Measurements from ENCODE around the gene OR2F2. TPM values are rescaled to one million over a fixed set of nuclear protein-coding genes. Genes with fewer than 3 reads are reported as not detected.

OR2F2 gene
- total and polyA plus RNA-seq, 9 donors = not detected

GRCh38 chr7:143948733-143949132, 13.7 kb downstream of the OR2F2 start:
- 20% methylated on average over 1 of the region's 2 CpGs for WGBS (ENCODE audit: insufficient coverage)
- Histone ChIP-seq H3K4me1 (ENCODE audit: control insufficient read depth, insufficient read depth, low read length) (no peaks in the 10 kb centered on the region), H3K36me3 (ENCODE audit: control insufficient read depth, insufficient read depth, low read length) (no peaks in the 10 kb centered on the region)

DNA sequence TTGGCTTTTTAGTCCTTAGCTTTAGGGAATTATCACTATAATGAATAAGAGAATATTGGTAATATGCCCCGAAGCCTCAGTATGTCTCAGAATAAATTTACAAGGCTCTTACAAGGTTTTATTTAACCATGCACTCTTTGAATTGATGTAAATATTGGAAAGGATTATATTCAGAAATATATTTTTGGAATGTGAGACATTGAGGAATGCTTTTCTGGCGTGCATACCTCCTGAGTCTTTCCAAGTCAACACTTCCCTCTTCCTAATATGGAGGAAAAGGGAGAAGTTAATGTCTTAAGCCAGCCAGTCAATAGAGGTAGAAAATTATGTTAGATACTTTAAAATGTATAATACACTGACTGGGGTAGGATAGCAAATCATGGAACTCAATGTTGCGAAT, 18.4 kb downstream of the OR2F2 start:
- peak; percentile 78 for DNase-seq
- Histone ChIP-seq H3K36me3 (ENCODE audit: control insufficient read depth, insufficient read depth, low read length) (no peaks in the 10 kb centered on the region), H3K27ac (ENCODE audit: low read length) (no peak overlapping the region), H3K4me1 (ENCODE audit: control insufficient read depth, insufficient read depth, low read length) (peaks cover 2% of the 10 kb centered on the region), H3K9me3 (replicated peaks; ENCODE audit: control insufficient read depth, low read depth, low read length) (no peaks in the 10 kb centered on the region), H3K27me3 (ENCODE audit: control insufficient read depth, insufficient read depth, low read length) (no peaks in the 10 kb centered on the region), H3K4me3 (ENCODE audit: low read length) (no peak overlapping the region)
- no CpG with 5 or more reads among the region's 3 CpGs for WGBS (ENCODE audit: insufficient coverage)

More at GRCh38 chr7:143948733-143949132, 13.7 kb downstream of the OR2F2 start:
- Histone ChIP-seq H3K27me3 (ENCODE audit: control insufficient read depth, insufficient read depth, low read length) (no peaks in the 10 kb centered on the region), H3K27ac (ENCODE audit: low read length) (no peak overlapping the region), H3K9me3 (replicated peaks; ENCODE audit: control insufficient read depth, low read depth, low read length) (no peaks in the 10 kb centered on the region), H3K4me3 (ENCODE audit: low read length) (no peak overlapping the region)
- no peak for DNase-seq

- H3K27me3 ChIP-seq (ENCODE audit: control insufficient read depth, insufficient read depth, low read length) = no peaks in the 10 kb centered on the region
- no peak overlapping the region for H3K27ac ChIP-seq (ENCODE audit: low read length)
- peaks cover 2% of the 10 kb centered on the region for H3K4me1 ChIP-seq (ENCODE audit: control insufficient read depth, insufficient read depth, low read length)
- no peaks in the 10 kb centered on the region for H3K36me3 ChIP-seq (ENCODE audit: control insufficient read depth, insufficient read depth, low read length)
- H3K9me3 ChIP-seq (replicated peaks; ENCODE audit: control insufficient read depth, low read depth, low read length) = no peaks in the 10 kb centered on the region
- H3K4me3 ChIP-seq (ENCODE audit: low read length) = no peak overlapping the region
- no CpG with 5 or more reads among the region's 2 CpGs for WGBS (ENCODE audit: insufficient coverage)
- peak; percentile 44 for DNase-seq
Measured at GRCh38 chr7:143954135-143954534, 19.1 kb downstream of the OR2F2 start.

DNA sequence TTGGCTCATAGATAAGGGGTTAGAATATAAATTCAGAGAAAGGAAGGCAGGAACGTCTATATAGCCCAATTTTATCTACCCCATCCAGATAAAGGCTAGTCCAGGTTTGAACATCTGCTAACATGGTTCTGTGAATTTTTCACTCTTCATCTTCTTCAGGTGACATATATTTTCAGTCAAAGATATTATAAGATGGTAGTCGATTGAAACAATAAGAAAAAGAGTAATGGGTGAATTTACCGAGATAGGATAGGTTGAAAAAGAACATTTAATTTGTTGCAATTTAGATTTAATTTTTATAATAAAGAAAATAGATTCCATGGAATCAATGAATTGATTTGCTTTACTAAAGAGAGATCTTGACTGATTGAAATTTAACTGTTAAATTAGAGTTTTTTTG, 19.5 kb downstream of the OR2F2 start, which contains the start of gene OR2F1:
Gene OR2F1 (plus strand): TSS at position 301 of the 400 bp plus-strand sequence. CDS start 5,127 bp downstream, outside the sequence.
- Histone ChIP-seq H3K9me3 (replicated peaks; ENCODE audit: control insufficient read depth, low read depth, low read length) (no peaks in the 10 kb centered on the region), H3K36me3 (ENCODE audit: control insufficient read depth, insufficient read depth, low read length) (no peaks in the 10 kb centered on the region), H3K4me1 (ENCODE audit: control insufficient read depth, insufficient read depth, low read length) (peaks cover 2% of the 10 kb centered on the region), H3K27me3 (ENCODE audit: control insufficient read depth, insufficient read depth, low read length) (no peaks in the 10 kb centered on the region), H3K27ac (ENCODE audit: low read length) (no peak within 1 kb of the TSS), H3K4me3 (ENCODE audit: low read length) (no peak within 1 kb of the TSS)
- no peak for DNase-seq
- WGBS (ENCODE audit: insufficient coverage) = no CpG with 5 or more reads among the region's 3 CpGs

DNA sequence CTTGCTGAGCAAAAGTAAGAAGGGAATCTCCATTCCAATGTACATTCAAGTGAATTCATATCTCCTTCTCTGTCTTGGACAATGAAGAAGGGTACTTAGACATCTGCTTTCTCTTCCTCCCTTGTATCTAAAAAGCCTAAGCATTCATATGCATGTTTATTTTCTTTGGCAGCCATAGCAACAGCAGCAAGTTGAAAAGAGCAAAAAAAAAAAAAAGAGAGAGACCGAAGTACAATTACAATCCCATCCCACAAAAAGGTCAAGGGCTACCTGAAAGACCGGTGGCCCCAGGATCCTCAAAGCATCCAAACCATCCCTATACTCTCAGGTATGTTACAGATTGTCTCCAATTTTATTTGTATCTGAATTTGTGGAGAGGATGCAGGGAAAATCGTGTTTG, 23.7 kb downstream of the OR2F2 start:
- Histone ChIP-seq H3K36me3 (ENCODE audit: control insufficient read depth, insufficient read depth, low read length) (no peaks in the 10 kb centered on the region), H3K9me3 (replicated peaks; ENCODE audit: control insufficient read depth, low read depth, low read length) (no peaks in the 10 kb centered on the region), H3K27ac (ENCODE audit: low read length) (no peak overlapping the region), H3K4me1 (ENCODE audit: control insufficient read depth, insufficient read depth, low read length) (peaks cover 2% of the 10 kb centered on the region), H3K4me3 (ENCODE audit: low read length) (no peak overlapping the region), H3K27me3 (ENCODE audit: control insufficient read depth, insufficient read depth, low read length) (no peaks in the 10 kb centered on the region)
- WGBS (ENCODE audit: insufficient coverage) = no CpG with 5 or more reads among the region's 3 CpGs
- DNase-seq = peak; percentile 59

- no peaks in the 10 kb centered on the region for H3K27me3 ChIP-seq (ENCODE audit: control insufficient read depth, insufficient read depth, low read length)
- no CpG with 5 or more reads among the region's 5 CpGs for WGBS (ENCODE audit: insufficient coverage)
- DNase-seq = no peak
- H3K27ac ChIP-seq (ENCODE audit: low read length) = no peak overlapping the region
- H3K9me3 ChIP-seq (replicated peaks; ENCODE audit: control insufficient read depth, low read depth, low read length) = no peaks in the 10 kb centered on the region
- no peaks in the 10 kb centered on the region for H3K4me1 ChIP-seq (ENCODE audit: control insufficient read depth, insufficient read depth, low read length)
- H3K36me3 ChIP-seq (ENCODE audit: control insufficient read depth, insufficient read depth, low read length) = no peaks in the 10 kb centered on the region
- H3K4me3 ChIP-seq (ENCODE audit: low read length) = no peak overlapping the region
Measured at GRCh38 chr7:143960813-143961610, 26.0 kb downstream of the OR2F2 start.

DNA sequence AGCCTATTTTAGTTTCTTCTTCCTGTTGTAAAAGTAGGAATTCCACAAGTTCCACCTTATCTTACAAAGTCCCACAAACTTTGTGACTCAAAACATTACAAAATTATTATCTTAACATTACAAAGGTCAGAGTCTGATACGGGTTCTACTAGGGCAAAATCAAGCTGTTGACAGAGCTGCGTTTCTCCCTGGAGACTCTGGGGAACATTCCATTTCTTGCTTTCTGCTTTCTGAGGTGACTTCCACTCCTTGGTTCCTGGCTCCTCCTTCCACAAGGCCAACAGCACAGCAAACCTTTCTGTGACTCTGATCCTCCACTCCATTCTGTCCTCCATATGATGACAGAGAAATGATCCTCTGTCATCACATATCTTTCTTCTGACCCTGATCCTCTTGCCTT, 30.2 kb downstream of the OR2F2 start:
- 70% methylated on average over 2 of the region's 2 CpGs for whole genome bisulfite sequencing (ENCODE audit: insufficient coverage)
- Histone ChIP-seq H3K36me3 (ENCODE audit: control insufficient read depth, insufficient read depth, low read length) (no peaks in the 10 kb centered on the region), H3K27me3 (ENCODE audit: control insufficient read depth, insufficient read depth, low read length) (no peaks in the 10 kb centered on the region), H3K27ac (ENCODE audit: low read length) (no peak overlapping the region), H3K9me3 (replicated peaks; ENCODE audit: control insufficient read depth, low read depth, low read length) (no peaks in the 10 kb centered on the region), H3K4me1 (ENCODE audit: control insufficient read depth, insufficient read depth, low read length) (no peaks in the 10 kb centered on the region), H3K4me3 (ENCODE audit: low read length) (no peak overlapping the region)
- no peak for DNase-seq

- no peaks in the 10 kb centered on the region for H3K27me3 ChIP-seq (ENCODE audit: control insufficient read depth, insufficient read depth, low read length)
- H3K36me3 ChIP-seq (ENCODE audit: control insufficient read depth, insufficient read depth, low read length) = no peaks in the 10 kb centered on the region
- H3K27ac ChIP-seq (ENCODE audit: low read length) = no peak overlapping the region
- H3K9me3 ChIP-seq (replicated peaks; ENCODE audit: control insufficient read depth, low read depth, low read length) = no peaks in the 10 kb centered on the region
- WGBS (ENCODE audit: insufficient coverage) = no CpG with 5 or more reads among the region's 4 CpGs
- H3K4me3 ChIP-seq (ENCODE audit: low read length) = no peak overlapping the region
- DNase-seq = no peak
- no peaks in the 10 kb centered on the region for H3K4me1 ChIP-seq (ENCODE audit: control insufficient read depth, insufficient read depth, low read length)
Measured at GRCh38 chr7:143967398-143967797, 32.4 kb downstream of the OR2F2 start.

DNA sequence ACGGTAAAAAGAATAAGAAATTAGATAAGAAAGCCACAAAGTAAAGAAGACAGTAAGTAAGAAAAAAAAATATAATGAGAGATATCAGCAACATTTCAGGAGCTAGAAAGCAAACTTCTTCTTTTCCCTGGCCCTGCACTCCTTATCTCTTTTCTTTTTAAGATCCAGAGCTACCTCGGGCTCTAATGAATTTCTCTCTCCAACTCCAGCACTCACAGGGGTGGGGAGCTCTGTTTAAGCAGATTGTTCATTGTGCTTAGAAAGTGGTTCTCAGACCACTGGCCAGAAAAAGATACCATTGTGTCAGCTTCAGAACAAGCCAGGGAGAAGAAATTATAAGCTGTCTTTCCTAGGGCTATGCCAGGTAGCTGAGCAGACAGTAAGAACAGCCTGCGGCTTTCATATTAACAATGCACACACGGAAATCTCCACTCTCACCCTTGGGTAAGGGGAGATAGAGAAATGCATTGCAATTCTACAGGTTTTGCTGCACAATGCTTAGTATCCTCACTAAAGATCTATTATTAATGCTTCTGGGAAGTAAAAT, 38.9 kb downstream of the OR2F2 start:
- no CpG with 5 or more reads among the region's 4 CpGs for WGBS (ENCODE audit: insufficient coverage)
- Histone ChIP-seq H3K9me3 (replicated peaks; ENCODE audit: control insufficient read depth, low read depth, low read length) (no peaks in the 10 kb centered on the region), H3K27me3 (ENCODE audit: control insufficient read depth, insufficient read depth, low read length) (no peaks in the 10 kb centered on the region), H3K36me3 (ENCODE audit: control insufficient read depth, insufficient read depth, low read length) (no peaks in the 10 kb centered on the region), H3K4me3 (ENCODE audit: low read length) (no peak overlapping the region), H3K27ac (ENCODE audit: low read length) (no peak overlapping the region), H3K4me1 (ENCODE audit: control insufficient read depth, insufficient read depth, low read length) (no peaks in the 10 kb centered on the region)
- DNase-seq = no peak

- H3K9me3 ChIP-seq (replicated peaks; ENCODE audit: control insufficient read depth, low read depth, low read length) = no peaks in the 10 kb centered on the region
- no peaks in the 10 kb centered on the region for H3K27me3 ChIP-seq (ENCODE audit: control insufficient read depth, insufficient read depth, low read length)
- no peaks in the 10 kb centered on the region for H3K4me1 ChIP-seq (ENCODE audit: control insufficient read depth, insufficient read depth, low read length)
- no peak overlapping the region for H3K4me3 ChIP-seq (ENCODE audit: low read length)
- 81% methylated on average over 3 of the region's 4 CpGs for WGBS (ENCODE audit: insufficient coverage)
- DNase-seq = no peak
- no peaks in the 10 kb centered on the region for H3K36me3 ChIP-seq (ENCODE audit: control insufficient read depth, insufficient read depth, low read length)
- no peak overlapping the region for H3K27ac ChIP-seq (ENCODE audit: low read length)
Measured at GRCh38 chr7:143974459-143974858, 39.4 kb downstream of the OR2F2 start.
